HG02981 (cell line): ENCODE measurements around the gene PYGL.
A peak's percentile ranks its signal among the peaks of the same experiment; 100 is the strongest.
"Not testable (repeated sequence)": the region's sequence is repeated elsewhere in the genome, so short reads cannot be mapped to it uniquely, and the experiment has no call there.

ENCODE experiments used
- ATAC-seq: cut with Tn5 transposase; IDR thresholded peaks from one replicate; pipeline ENCODE4 v1.9.1; 2021; ENCODE audit warnings: mild to moderate bottlenecking, moderate library complexity; ENCODE audit not compliant: unreplicated experiment

PYGL gene

DNA sequence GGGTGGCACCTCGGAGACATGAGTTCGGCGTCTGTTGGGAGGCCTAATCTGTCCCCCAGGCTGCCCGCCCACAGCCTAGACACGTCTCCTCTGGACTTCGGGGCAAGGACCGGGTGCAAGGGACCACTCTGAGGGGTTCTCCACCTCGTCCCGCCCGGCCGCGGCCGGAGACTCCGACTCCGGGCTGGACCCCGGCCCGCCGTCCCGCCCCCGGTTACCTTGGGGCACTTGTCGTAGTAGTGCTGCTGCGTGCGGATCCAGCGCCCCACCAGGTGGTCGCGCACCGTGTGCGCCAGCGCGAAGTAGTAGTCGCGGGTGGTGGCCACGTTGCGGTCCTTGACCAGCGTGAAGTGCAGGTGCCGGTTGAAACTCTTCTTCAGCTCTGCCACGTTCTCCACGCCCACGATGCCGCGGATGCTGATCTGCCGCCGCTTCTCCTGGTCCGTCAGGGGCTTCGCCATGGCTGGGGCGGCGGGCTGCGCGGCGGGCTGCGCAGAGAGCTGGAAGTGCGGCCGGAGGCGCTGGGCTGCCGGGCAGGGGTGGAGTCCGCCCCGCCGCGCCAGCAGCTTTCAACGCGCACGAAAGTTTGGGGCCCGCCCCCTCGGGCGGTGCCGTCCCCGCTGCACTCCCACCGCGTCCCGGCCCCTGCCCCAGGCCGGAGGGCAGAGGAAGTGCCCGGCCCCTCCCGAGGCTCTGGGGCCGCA lies at the start of gene PYGL:
Gene PYGL, minus strand, starts transcription at position 541 of the 704 bp plus-strand sequence. Its CDS starts 80 bp downstream, at position 461.
- peak; percentile 64 for ATAC-seq

DNA sequence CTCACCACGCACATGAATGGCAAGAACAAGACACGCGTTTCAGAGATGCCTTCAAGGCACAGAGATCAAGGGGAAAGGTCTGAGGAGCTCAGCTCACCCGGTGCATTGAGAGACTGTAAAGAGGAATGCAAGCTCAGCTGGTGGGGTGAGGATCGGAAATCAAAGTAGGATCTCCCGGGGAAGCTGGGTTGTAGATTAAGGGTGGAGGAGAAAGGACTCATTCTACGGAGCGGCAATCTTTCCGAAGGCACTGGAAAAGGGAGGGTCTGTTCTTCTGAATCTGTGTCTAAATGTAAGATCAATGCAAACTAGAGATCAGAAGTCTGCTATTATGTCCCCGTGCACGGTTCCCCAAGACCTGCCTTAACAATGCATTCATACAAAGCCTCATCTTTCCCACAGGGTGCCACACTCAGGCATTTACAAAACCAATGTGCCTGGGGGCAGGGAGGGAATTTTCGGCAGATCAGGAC lies 41.6 kb upstream of the PYGL start:
- ATAC-seq, result no peak

DNA sequence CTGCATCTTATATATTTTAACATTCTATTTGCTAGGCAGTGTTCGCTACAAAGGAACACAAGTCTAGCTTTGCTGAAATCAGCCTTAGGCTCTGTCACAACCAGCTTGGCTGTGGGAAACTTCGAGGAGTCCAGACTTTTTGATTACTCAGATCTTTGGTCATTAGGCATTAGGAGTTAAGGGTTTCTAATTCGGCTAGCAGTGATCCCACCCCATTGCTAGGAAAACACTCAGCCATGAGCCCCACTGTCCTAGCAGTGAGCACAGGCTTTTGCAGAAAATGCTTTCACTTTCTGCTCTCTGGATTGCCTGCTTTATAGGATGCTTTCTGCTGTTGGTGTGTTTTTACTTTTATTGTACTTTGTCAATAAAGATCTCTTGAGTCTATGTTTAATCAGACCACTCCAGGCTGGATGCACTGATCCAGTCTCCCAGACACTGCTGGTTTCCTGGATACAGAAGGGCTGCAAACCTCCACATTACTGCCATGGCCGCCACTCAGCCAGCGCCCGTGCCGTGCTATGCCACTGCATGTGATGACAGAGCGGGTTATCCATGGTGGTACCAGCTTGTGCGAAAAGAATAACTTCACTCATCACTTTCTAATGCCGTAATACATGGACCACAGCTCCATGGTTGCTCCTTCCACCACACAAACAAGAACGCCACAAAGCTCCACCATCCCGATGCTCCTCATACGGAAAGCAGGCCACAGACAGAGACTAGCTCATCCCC lies 41.0 kb upstream of the PYGL start:
- ATAC-seq, result no peak

DNA sequence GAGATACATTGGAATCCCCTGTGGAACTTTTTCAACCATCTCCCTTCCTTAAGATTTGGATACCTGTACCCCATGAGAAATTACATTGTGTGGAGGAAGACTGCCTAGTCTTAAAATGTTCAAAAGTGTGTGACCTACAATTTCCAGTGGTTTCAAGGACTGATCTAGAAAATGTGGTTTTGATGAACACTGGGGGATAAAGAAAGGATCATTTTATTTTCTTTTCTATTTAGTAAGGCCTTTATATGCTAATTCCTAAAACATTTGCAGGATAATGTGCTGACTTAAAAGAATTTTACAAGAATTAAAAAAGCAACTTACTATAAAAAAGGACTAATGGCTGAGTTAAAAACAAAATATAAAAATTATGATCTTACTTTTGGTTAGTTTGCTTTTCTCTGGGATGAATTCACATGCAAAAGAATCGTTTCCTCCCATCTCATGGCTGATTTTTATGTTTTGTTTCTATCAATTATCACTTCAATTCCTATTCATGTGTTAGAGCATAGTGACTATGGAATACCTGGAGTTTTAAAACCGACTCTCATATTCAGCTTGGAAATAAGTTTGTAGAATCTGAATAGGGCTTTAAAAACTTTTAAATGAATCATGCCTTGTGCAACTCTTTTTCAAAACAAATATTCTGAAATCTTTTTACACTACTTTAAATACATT lies 39.9 kb upstream of the PYGL start:
- ATAC-seq, result no peak

DNA sequence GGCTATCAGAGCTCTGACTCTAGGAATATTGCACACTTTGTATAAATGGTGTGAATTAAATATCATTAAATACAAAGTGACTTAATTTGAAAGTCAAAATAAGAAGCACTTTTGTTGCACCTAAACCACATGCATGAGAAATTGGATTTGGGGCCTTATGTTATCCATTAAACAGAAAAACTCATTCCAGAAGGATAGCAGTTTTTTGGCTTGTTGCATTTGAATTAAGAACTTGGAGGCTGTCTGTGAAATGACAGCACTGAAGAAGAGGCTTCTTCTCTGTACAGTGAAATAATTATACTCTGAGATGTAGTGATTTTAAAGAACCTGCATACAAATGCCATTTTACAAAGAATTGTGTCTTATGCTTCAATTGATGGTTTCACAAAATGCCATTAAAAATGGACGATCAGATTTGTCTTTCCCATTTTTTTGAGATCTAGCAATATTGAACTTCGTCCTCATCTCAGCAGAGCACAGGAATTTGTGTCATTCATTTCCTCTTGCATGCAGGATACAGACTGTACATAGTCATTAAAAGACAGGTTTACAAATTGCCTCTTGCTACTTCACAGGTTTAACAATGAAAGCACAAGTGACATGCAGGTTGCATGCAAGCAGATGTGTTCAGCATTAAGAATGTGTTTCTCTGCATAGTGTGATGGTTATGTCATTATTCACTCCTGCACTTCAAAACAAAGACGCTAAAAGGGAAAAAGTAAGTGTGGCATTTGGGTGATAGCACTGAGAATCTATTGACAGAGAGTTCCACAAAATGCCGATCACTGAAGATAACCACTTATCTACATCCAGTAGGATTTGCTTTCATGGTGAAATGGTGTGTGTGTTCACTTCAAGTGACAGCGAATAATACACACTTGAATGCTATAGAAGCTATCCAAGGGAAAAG lies 35.9 kb upstream of the PYGL start:
- ATAC-seq, result no peak

DNA sequence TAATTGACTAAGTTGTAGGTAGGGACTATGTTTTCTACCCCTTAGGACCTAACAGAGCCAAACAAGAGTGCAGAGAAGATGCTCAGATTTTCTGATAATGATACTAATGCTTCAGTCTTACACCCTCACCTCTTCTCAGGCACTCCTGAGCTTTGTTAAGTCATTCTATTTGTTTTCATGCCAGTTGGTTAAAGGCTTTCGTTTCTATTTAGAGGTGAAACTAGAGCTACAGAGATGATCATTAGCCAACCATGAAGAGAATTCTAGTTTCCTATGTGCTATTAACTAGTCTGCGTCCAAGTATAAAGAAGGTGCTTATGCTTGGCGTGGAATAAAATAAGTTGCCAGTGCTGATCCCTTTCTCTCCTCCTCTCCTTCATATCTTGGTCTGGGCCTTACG lies 34.6 kb upstream of the PYGL start:
- peak; percentile 89 for ATAC-seq

DNA sequence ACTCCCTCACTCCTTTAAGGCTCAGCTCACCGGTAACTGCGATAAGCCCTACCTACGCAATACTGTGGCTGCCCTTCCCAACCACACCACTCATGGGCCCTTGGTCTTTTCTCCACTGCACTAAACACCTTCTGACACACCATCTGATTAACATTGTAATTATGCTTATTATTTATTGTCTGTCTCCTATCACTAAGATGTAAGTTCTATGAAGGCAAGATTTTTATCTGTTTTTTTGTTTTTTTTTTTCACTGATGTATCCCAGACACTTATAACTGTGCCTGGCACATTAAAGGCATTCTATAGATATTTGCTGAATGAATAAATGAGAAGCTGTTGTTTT lies 34.2 kb upstream of the PYGL start:
- no peak for ATAC-seq

DNA sequence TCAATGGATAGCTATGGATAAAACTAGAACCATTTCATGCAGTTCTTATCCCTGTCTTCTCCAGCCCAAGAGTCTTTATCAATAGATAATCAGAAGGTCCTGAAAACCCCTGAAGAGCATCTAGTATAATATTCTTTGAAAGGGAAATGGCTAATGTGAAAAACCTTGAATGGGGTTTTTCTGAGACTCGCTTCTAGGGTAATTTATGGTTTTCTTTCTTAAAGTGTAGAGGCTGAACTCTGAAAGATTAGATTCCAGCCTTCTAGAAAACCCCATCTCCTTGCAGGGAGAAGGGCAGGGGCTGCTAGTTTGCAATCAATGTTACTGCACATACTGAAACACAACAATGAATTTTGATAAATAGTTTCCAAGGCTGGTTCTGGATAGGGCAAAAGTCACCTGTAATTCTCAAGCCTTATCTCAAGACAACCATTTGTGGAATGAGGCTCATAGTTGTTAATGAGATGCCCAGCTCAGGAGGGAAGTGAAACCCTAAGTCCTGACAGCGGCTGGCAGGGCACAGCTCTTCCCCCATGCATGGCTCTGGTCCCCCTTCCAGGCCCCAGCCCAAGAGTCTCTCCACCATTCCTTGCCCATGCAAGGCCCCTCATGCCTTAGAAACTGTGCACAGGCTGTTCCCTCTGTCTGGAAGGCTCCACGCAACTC lies 33.7 kb upstream of the PYGL start:
- peak; percentile 49 for ATAC-seq

DNA sequence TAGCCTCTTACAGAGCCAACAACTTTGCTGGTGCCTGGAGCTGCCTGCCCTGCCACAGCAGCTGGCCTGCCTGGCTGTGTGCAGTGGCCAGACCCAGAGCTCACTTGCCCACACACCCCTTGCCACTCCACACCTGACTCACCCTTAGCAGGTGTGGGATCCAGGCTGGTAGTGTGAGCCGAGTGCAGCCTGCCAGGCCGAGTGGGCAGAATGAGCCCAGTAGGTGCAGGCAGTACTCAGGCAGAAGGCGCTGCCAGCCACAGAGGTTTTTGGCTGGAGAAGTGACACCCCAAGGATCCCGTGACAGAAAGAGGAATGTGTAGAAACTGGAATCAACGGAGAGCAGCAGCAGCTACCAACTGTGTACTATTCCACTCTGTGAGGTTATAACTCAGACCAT lies 29.8 kb upstream of the PYGL start:
- no peak for ATAC-seq

DNA sequence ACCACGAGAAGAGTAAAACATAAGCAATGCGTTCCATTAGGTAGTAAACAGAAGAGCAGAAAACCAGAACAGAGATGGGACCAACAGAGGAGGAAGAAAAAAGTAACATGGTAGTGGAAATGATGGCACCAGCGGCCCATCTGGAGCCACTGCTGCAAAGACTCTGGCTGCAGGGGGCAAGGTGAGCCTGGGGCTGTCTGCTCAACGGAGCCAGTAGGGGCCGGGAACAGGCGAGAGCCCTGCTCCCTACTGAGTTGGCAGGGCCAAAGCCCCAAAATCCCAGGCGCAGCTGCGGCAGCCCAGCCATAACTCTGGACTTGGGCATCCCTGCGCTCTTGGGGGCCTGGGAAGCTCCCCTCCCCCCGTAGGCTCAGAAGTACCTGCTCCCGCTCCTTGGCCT lies 28.5 kb upstream of the PYGL start:
- ATAC-seq, result no peak

DNA sequence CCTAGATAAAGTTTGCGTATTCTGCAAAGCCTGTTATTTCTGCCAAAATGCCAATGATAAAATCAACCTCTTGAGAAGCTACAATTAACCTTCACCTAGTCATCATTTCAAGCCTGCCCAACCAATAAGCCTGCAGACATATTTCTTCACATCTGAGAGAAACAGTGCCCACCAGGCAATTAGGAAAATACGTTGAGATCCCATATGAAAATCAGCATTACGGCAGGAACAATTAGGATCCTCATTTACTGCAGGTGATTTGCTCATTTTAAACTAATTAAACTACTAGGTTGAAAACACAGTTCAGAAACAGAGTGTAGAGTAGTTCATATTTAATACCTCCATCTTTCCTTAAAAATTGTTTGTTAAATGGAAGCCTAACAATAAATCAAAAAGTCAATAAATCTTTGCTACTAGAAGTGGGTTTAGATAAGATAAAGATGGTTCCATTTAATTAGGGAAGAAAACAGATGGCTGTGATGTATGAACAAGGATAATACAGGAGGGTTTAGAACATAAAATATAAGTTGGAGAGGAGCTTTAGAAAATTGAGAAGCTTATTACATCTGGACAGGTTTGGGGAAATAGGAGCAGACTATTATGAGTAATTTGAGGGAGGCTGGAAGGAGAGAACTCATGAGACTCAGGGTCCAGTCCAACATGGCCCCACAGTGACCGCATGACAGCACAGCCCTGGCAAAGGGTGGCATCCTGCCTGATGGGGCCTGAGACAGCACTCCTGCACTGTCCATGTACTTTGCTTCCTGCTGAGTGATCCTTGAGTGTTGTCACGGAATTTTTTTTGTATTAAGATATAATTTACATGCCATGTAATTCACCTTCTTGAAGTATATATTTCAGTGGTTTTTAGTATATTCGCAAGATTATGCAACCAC lies 26.9 kb upstream of the PYGL start:
- no peak for ATAC-seq

DNA sequence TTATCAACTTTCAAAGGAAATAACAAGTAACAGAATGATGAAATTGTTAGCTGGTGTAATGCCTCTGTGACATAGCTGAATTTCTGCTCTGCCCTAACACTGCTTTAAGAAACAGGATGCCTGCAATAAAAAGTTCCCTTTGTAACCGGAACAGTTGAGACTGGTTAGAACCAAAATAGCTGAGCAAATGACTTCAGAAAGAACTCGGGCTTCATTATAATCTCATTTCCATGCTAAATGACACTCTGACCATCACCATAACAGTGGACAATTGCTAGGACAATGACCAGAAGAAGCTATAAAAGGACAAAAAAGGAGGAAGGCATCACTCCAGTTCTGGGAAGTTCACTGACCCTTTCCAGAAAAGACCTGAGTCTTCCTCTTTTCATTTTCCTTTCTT lies 23.5 kb upstream of the PYGL start:
- no peak for ATAC-seq

DNA sequence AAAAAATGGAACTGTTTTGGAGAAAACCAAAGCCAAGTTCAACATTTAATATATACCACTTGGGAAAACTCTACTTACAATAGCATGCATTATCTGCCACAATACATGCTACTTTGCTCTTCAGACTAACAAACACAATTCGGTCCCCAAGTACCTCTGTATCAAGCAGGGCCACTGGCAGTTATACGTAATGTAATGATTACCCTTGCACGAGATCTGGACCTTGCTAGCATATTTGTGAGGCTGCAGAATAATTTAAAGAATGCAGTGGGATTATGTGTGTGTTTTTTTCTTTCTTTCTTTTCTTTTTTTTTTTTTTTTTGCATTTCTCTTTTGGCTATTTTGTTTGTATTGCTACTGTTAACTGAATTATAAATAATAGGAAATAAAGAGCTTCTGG lies 22.8 kb upstream of the PYGL start:
- no peak for ATAC-seq

DNA sequence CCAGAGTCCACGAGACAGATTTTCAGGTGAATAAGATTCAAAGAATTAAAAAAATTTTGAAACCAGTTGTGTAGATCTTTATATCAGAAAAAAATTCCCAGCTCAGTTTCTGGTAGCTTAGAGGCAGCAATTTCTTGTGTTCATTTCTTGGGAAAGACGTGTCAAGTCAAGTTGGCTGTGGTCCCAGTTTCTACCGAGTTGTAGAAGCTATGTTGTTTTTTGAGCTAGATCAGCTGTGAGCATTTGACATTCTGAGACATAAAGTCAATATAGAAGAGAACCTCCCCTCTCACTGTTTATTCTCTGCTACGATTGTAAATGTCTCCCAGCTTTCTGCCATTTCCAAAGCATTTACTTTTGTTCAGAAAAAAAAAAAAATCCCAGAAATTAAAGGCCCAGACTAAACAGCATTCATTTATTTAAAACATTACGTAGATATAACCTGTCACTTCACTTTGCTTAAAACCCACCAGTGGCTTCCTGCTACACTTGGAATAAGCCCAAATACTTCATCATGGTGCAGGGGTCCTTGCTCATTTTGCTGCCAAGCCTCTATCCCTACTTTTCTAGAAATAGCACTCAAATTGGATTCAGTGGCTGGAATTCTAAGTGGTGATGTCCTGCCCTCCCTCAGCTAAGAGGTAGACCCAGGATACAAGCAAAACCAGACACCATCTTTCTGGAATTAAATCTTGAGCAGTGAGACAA lies 20.6 kb upstream of the PYGL start:
- no peak for ATAC-seq

DNA sequence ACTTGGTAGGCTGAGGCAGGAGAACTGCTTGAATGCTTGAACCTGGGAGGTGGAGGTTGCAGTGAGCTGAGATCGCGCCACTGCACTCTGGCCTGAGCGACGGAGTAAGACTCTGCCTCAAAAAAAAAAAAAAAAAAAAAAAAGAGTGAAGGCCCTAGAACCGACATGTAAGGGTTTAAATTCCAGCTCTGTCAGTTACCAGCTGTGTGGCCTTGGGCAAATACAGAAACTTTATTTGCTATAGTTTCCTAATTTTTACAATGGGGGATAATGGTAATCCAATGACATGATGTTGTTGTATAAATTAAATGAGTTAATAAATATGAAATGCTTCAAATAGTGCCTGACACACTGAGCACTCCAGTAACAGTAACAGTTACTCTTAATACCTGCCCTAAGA lies 19.6 kb upstream of the PYGL start:
- ATAC-seq, result no peak

DNA sequence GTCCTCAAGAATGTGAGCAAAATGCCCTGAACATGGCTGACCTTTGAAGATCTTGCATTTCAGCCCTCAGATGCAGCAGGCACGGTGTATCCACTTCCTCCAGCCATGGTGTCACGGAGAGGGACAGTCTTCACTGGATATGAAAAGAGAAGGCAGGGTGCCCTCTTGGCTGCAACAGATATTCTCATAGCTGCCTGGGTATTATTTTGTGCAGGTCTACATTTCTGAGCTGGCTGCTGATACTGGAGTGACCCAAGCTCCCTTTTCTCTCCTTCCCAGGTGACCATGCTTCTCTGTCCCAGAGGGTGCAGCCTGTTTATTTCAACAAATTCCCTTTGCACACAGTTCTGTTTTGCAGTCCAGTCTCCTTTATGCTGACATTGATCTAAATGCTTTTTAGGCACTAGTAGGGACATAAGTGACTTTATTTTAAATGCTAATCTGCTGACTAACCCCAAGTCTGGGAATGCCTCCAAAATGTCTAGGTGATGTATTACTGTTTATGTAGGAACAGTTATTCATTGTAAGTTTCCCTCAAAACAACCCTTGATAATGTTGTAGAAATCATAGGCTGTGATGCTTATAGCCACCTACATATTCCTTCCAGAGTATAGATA lies 17.4 kb upstream of the PYGL start:
- no peak for ATAC-seq

DNA sequence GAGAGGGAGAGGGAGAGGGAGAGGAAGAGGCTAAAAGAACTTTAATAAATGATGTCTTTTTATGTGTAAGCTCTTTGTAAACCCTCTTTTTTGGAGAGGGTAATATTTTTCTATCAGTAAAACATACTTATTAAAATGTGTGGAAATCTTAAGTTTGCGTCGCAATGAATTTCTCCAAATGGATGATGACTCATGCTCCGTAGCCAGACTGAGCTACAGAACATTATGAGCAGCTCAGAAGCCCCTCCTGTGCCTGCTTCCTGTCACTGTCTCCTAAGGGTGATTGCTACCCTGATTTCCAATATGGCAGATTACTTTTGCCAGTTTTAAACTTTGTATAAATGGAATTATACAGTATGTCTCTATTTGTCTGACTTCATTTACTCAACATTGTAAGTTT lies 13.0 kb upstream of the PYGL start:
- no peak for ATAC-seq

DNA sequence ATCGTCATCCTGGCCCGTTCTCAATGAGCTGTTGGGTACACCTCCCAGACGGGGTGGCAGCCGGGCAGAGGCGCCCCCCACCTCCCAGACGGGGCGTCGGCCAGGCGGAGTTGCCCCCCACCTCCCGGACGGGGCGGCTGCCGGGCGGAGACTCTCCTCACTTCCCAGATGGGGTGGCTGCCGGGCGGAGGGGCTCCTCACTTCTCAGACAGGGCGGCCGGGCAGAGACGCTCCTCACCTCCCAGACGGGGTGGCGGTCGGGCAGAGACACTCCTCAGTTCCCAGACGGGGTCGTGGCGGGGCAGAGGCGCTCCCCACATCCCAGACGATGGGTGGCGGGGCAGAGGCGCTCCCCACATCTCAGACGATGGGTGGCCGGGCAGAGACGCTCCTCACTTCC lies 12.1 kb upstream of the PYGL start:
- ATAC-seq, result not testable (repeated sequence)
